IPS-18c (cell line): ENCODE results near the gene CHAC1.

Source experiments
- H3K4me3 ChIP-seq: 2 replicates; pipeline ENCODE4 v1.7.0; 2013; ENCODE audit warnings: low read depth, mild to moderate bottlenecking, low read length, moderate library complexity; ENCODE audit not compliant: insufficient read depth
- H3K9me3 ChIP-seq: one replicate; pipeline ENCODE4 v1.6.1; 2013; ENCODE audit warnings: mild to moderate bottlenecking, low read length, moderate library complexity; ENCODE audit not compliant: control insufficient read depth, insufficient read depth

The CHAC1 gene

GRCh38 chr15:40918799-40919392 lies 34.4 kb upstream of the CHAC1 start:
- H3K4me3 ChIP-seq: no peak overlapping the region
- no peaks in the 10 kb centered on the region for H3K9me3 ChIP-seq

- Histone ChIP-seq H3K4me3 (no peak overlapping the region), H3K9me3 (no peaks in the 10 kb centered on the region)
These were observed 31.2 kb upstream of the CHAC1 start for GRCh38 chr15:40921949-40922607.

GRCh38 chr15:40922608-40923005 lies 30.7 kb upstream of the CHAC1 start:
- no peak overlapping the region for H3K4me3 ChIP-seq
- H3K9me3 ChIP-seq: no peaks in the 10 kb centered on the region

DNA sequence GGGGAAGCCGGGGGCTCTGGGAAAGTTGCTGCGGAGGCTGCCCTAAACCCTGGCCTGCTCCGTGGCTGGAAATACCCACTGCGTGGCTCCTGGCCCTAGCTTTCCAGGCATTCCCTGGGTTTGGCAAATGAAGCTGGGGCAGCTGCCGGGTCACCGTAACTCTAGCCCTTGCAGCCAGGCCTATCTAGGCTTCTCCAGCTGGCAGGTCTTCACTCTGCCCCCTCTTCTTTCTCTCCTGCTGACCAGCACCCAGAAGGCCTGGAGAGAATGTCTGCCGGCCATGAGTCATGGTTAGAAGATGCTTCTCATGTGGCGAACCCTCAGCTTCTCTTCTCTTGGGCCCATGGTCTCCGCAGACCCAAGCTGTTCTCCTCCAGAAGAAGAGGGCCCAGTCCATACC lies 29.7 kb upstream of the CHAC1 start:
- Histone ChIP-seq H3K9me3 (no peaks in the 10 kb centered on the region), H3K4me3 (no peak overlapping the region)

DNA sequence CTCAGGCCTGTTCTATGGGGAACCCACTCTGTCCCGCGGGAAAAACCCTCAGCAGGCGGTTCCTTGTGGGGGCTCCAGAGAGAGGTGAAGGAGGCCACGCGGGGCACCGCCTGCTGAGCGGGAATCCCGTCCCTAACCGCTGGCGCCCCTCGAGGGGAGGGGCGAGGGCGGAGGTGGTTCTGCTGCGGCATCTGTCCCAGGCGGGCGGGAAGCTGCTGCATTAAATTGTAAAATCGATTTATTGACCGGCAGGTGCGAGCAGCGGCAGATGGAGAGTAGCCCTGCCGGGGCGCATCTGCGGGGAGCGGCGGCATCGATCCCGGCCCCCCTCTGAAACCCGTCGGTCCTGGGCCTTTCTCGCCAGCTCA lies 27.8 kb upstream of the CHAC1 start:
- no peaks in the 10 kb centered on the region for H3K9me3 ChIP-seq
- H3K4me3 ChIP-seq: peak overlapping the region; percentile 44

DNA sequence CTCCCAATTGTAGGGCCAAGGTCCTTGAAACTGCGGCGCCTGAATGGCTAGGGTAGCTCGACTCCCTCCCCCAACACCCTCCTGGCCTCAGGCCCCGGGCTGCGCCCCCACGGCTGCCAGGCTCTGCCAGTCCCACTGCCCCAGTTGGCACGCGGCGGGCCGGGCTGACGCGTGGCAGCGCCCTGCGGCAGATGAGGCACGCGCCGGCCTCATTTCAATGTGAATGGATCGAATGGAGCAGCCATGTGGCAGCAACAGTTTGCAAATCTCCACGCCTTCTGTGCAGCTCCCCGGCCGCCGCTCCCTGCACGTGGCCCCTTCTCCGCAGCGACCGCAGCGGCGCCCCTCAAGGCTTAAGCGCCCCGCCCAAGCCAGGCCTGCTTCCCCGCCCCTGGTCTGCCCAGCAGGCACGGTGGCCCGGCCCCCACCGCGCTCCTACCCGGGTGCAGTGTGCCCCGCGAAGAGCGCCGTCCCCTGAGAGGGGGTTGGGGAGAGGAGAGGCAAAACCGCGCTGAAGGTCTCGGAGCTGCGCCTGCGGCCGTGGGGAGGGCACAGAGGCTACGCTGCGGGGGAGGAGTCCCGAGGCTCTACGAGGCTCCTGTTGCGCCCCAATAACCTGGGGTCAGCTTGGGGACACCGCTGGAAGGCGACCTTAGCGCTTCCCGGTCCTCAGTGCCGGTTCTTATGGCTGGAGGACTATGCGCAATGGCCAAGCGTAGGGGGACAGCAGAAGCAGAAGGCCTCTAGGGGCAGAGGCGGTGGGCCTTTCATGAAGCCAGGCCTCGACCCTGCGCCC lies 27.2 kb upstream of the CHAC1 start:
- no peaks in the 10 kb centered on the region for H3K9me3 ChIP-seq
- peak overlapping the region; percentile 44 for H3K4me3 ChIP-seq

DNA sequence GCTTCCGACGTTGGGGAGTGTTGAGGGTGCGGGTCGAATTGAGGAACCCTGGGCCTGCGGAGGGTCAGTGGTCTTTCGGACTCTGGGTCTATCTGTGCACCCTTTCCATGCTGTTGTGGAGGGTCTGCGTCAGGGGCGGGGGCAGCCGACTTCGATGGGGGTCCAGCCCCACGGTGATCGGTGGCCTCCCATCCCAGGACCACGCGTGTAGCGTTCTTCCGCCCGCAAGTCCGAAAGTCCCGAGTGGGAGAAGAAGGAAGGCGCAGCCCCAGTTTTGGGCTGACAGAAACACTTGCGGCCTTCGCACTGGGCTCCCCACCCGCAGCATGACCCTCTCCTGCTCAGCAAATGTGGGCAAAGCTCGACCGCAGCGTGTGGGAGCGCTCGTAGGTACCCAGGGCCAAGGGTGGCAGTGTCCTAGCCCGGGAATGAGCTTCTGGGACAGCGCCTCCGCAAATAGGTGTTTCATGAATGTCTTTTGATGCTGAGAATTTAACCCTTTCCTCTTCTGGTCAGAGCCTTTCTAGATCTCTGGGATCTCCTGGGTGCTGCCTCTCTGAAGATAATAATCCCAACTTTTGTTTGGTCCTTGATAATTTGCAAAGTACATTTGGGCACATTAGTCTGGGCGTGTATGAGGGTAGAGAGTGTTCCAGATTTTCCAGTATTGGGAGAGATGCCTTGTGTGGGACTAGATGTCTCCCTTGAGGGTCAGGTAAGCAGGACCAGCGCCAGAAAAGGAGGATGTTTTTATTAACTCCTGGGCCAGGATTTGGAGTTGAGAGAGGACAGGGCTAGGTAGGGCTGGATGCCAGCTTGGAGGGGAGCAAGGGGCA lies 26.4 kb upstream of the CHAC1 start:
- Histone ChIP-seq H3K4me3 (peak overlapping the region; percentile 44; the same call in 1 of the 2 replicates), H3K9me3 (peaks cover 3% of the 10 kb centered on the region)

GRCh38 chr15:40927495-40927872 lies 25.8 kb upstream of the CHAC1 start:
- H3K9me3 ChIP-seq: peaks cover 3% of the 10 kb centered on the region

DNA sequence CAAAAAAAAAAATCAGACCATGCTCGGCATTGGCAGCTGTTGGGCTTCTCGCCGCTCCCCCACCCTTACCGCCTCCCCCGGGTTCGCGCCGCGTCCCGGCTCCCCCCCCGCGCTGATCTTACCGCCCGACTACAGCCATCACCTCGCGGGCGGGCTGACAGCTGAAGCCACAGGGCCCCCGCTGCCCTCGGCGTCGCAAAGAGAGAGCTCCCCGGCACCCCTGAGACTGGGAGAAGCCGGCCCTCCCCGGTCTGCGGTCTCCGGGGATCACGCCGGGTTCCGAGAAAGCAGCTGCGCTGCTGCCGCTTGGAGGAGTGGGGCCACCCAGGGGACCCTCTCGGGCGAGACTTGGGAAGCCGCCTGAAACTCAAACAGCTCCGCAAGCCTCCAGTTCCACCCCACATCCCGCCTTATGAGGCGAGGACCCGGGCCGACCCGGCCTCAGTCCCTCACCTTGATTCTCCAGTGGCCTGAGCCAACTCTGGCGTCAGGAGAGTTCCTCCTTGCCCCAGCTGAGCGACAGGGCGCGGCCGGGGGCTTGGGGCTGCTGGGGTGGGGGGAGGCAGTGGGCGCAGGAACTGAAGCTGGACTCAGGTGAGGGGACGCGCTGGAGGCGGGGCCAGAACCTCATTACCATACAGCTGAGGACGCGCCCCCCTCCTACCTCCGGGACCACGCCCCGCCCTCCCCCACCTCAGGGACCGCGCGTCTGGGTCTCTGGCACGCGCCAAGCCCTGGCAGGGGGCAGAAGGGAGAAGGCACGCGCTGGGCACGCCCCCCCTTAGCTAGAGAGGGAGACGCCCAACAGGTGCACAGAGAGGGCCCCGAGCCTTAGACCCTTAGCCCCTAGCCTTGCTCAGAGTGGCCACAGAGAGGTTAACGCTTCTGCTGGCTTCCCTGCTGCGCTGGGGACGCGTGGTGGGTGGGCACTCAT lies 25.1 kb upstream of the CHAC1 start:
- Histone ChIP-seq H3K4me3 (peak overlapping the region; percentile 45), H3K9me3 (peaks cover 3% of the 10 kb centered on the region)

More at GRCh38 chr15:40927495-40927872, 25.8 kb upstream of the CHAC1 start:
- H3K4me3 ChIP-seq: peak overlapping the region; percentile 45; the same call in 1 of the 2 replicates

- peaks cover 3% of the 10 kb centered on the region for H3K9me3 ChIP-seq
- H3K4me3 ChIP-seq: peak within 1 kb of the TSS; percentile 45
These were observed 24.2 kb upstream of the CHAC1 start, which contains the start of gene DLL4 for GRCh38 chr15:40928821-40929659. Gene DLL4, plus strand, starts transcription at chr15:40929340. Its CDS starts 329 bp downstream, at chr15:40929669.

DNA sequence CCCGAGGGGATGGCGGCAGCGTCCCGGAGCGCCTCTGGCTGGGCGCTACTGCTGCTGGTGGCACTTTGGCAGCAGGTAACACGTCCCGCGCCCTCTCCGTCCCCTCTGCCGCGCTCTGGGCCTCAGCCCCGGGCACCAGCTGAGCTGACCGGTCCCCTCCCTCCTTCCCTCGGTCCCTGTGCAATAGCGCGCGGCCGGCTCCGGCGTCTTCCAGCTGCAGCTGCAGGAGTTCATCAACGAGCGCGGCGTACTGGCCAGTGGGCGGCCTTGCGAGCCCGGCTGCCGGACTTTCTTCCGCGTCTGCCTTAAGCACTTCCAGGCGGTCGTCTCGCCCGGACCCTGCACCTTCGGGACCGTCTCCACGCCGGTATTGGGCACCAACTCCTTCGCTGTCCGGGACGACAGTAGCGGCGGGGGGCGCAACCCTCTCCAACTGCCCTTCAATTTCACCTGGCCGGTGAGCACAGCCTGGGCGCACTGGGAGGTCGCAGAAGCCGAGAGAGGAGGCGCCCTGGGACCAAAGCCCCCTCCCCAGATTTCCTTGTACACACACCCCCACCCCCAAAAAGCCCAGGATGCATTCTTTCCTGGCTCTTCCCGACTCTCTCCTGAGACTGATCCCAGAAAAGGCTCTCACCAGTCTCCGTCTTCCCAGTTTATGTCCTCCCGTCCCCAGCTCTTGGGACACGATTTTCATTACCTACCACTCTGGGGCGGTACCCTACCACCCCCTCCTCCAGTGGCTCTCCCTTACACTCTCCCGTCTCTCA lies 23.4 kb upstream of the CHAC1 start:
- peak overlapping the region; percentile 44 for H3K4me3 ChIP-seq

GRCh38 chr15:40930430-40931299 lies 22.6 kb upstream of the CHAC1 start:
- Histone ChIP-seq H3K9me3 (peaks cover 3% of the 10 kb centered on the region), H3K4me3 (peak overlapping the region; percentile 53)

More for the DNA sequence above, 23.4 kb upstream of the CHAC1 start:
- H3K9me3 ChIP-seq: peaks cover 3% of the 10 kb centered on the region

DNA sequence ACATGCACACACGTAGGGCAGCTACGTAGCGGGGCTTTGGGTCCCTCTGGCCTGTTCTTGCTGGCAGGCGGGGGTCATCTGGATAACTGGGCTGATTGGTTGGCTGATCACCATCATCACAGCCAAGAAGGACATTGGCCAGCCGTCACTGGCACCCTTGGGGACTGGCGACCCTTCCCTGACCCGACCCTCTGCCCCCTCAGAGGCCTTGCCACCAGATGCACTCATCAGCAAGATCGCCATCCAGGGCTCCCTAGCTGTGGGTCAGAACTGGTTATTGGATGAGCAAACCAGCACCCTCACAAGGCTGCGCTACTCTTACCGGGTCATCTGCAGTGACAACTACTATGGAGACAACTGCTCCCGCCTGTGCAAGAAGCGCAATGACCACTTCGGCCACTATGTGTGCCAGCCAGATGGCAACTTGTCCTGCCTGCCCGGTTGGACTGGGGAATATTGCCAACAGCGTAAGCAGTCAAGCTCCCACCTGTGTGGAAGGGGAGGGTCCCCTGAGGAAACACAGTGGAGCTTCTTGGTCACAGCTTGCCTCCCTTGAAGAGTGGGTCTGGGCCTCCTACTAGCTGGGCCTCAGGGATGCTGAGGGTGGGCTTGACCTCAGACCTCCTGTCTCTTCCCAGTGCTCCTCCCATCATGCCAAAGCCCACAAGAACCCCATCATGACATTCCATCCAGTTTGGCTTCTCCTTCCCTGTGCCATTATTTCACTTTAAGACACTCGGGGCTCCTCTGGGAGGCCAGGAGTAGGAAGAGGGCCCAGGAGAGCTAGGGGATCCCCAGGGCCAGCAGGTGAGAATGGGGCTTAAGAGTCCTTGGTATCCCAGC lies 21.8 kb upstream of the CHAC1 start:
- peaks cover 3% of the 10 kb centered on the region for H3K9me3 ChIP-seq
- peak overlapping the region; percentile 53; the same call in 1 of the 2 replicates for H3K4me3 ChIP-seq
